ENCODE data around the gene TMEM221.

TMEM221 gene

GRCh38 chr19:17405250-17406045 lies 43.0 kb downstream of the TMEM221 start, which contains the start of gene BST2:
TSS of gene BST2 (minus strand) at chr19:17405630. CDS start at chr19:17405575, 55 bp downstream.
- DNase-seq (ENCODE audit: low read depth in 2 of 2) = no peak

GRCh38 chr19:17404621-17405249 lies 43.7 kb downstream of the TMEM221 start:
- DNase-seq (ENCODE audit: low read depth in 2 of 2) = no peak

- no peak for DNase-seq (ENCODE audit: low read depth in 2 of 2)
These were observed 44.5 kb downstream of the TMEM221 start for GRCh38 chr19:17404015-17404414.

- DNase-seq (ENCODE audit: low read depth in 2 of 2) = no peak
These were observed 45.2 kb downstream of the TMEM221 start for GRCh38 chr19:17402982-17403855.

- no peak for DNase-seq (ENCODE audit: low read depth in 2 of 2)
These were observed 46.8 kb downstream of the TMEM221 start for GRCh38 chr19:17401628-17402027.

- no peak for DNase-seq (ENCODE audit: low read depth in 2 of 2)
These were observed 49.5 kb downstream of the TMEM221 start for GRCh38 chr19:17398902-17399527.

- no peak for DNase-seq (ENCODE audit: low read depth in 2 of 2)
These were observed 53.5 kb downstream of the TMEM221 start for GRCh38 chr19:17394891-17395415.

- DNase-seq (ENCODE audit: low read depth in 2 of 2) = no peak
These were observed 54.6 kb downstream of the TMEM221 start, which contains the start of gene CCDC194 for GRCh38 chr19:17393914-17394313. TSS of gene CCDC194 (minus strand) at chr19:17394196. CDS start at chr19:17394158, 38 bp downstream.

- DNase-seq (ENCODE audit: low read depth in 2 of 2) = no peak
These were observed 55.5 kb downstream of the TMEM221 start for GRCh38 chr19:17393002-17393401.

GRCh38 chr19:17391371-17392151 lies 56.9 kb downstream of the TMEM221 start:
- DNase-seq (ENCODE audit: low read depth in 2 of 2) = no peak

GRCh38 chr19:17390665-17391370 lies 57.6 kb downstream of the TMEM221 start:
- peak; percentile 64 to 67 for DNase-seq (ENCODE audit: low read depth in 2 of 2)

- DNase-seq (ENCODE audit: low read depth in 2 of 2) = no peak
These were observed 58.4 kb downstream of the TMEM221 start for GRCh38 chr19:17389957-17390664.

- DNase-seq (ENCODE audit: low read depth in 2 of 2) = no peak
These were observed 59.2 kb downstream of the TMEM221 start for GRCh38 chr19:17389288-17389687.

- DNase-seq (ENCODE audit: low read depth in 2 of 2) = no peak
These were observed 62.4 kb downstream of the TMEM221 start for GRCh38 chr19:17385878-17386611.

All from fibroblast of skin of left biceps (primary cell).